ENCODE measurements around the gene CD99.
"Not testable (repeated sequence)": the region's sequence is repeated elsewhere in the genome, so short reads cannot be mapped to it uniquely, and the experiment has no call there.

Gene CD99

DNA sequence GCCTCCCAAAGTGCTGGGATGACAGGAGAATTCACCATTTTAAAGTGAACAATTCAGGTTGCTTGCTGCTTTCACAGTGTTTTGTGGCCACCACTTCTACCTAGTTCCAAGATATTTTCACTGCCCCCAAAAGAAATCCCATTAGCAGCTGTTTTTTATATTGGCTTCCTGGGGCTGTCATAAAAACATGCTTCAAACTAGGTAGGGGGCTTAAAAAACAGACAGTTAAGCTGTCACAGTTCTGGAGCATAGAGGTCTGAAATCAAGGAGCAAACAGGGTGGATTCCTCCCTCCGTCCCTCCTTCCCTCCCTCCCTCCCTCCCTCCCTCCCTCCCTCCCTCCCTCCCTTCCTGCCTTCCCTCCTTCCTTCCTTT is 57.7 kb downstream of the CD99 start:
- no peak for DNase-seq (ENCODE audit: low read depth, low spot score)
- no peak overlapping the region for H3K4me3 ChIP-seq (ENCODE audit: low read depth, low read length)
- in situ Hi-C loops (cut with HindIII; ENCODE audit: low sequenced_read_pairs): no loop called here
- TF ChIP-seq, protein P1, sequence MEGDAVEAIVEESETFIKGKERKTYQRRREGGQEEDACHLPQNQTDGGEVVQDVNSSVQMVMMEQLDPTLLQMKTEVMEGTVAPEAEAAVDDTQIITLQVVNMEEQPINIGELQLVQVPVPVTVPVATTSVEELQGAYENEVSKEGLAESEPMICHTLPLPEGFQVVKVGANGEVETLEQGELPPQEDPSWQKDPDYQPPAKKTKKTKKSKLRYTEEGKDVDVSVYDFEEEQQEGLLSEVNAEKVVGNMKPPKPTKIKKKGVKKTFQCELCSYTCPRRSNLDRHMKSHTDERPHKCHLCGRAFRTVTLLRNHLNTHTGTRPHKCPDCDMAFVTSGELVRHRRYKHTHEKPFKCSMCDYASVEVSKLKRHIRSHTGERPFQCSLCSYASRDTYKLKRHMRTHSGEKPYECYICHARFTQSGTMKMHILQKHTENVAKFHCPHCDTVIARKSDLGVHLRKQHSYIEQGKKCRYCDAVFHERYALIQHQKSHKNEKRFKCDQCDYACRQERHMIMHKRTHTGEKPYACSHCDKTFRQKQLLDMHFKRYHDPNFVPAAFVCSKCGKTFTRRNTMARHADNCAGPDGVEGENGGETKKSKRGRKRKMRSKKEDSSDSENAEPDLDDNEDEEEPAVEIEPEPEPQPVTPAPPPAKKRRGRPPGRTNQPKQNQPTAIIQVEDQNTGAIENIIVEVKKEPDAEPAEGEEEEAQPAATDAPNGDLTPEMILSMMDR (IDR thresholded peaks at IDR 0.05; ENCODE audit: low read depth, low read length): no peak

- TF ChIP-seq, protein P1 (IDR thresholded peaks at IDR 0.05; ENCODE audit: low read depth, low read length): no peak
- in situ Hi-C loops (cut with HindIII; ENCODE audit: low sequenced_read_pairs): no loop called here
- H3K4me3 ChIP-seq (ENCODE audit: low read depth, low read length): no peak overlapping the region
- no peak for DNase-seq (ENCODE audit: low read depth, low spot score)
Observed at GRCh38 chrX:2751291-2751690, 60.2 kb downstream of the CD99 start.

- in situ Hi-C loops (cut with HindIII; ENCODE audit: low sequenced_read_pairs); DNase-seq (ENCODE audit: low read depth, low spot score); H3K4me3 ChIP-seq (ENCODE audit: low read depth, low read length): not testable (repeated sequence)
Observed at GRCh38 chrX:2751874-2752300, 60.8 kb downstream of the CD99 start, which contains the start of gene XG. Gene XG, plus strand, starts transcription at chrX:2752040. Its CDS starts 235 bp downstream, at chrX:2752275.

- H3K4me3 ChIP-seq (ENCODE audit: low read depth, low read length); DNase-seq (ENCODE audit: low read depth, low spot score); in situ Hi-C loops (cut with HindIII; ENCODE audit: low sequenced_read_pairs): not testable (repeated sequence)
Observed at GRCh38 chrX:2752441-2752840, 61.3 kb downstream of the CD99 start.

GRCh38 chrX:2755163-2755715 is 64.1 kb downstream of the CD99 start:
- H3K4me3 ChIP-seq (ENCODE audit: low read depth, low read length); DNase-seq (ENCODE audit: low read depth, low spot score); in situ Hi-C loops (cut with HindIII; ENCODE audit: low sequenced_read_pairs): not testable (repeated sequence)

DNA sequence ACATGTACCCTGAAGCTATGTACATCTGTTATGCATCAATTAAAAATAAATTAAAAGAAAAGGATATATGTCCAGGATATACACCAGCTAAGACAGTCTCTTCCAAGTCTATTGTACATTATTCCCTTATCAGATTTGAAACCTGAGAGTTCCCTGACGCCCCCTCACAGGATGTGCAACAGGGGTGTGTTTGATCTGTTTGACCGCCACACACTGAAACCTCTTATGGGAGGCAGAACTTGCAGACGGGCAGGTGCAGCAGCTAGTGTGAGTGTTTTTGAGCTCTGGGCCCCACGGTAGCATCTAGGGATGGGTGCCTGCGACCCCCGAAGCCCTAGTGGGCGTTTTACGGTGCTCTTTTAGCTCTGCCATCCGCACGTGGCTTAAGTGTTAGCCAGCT is 65.5 kb downstream of the CD99 start:
- TF ChIP-seq, protein P1 (IDR thresholded peaks at IDR 0.05; ENCODE audit: low read depth, low read length): no peak
- H3K4me3 ChIP-seq (ENCODE audit: low read depth, low read length): no peak overlapping the region
- DNase-seq (ENCODE audit: low read depth, low spot score): no peak
- in situ Hi-C loops (cut with HindIII; ENCODE audit: low sequenced_read_pairs): no loop called here

DNA sequence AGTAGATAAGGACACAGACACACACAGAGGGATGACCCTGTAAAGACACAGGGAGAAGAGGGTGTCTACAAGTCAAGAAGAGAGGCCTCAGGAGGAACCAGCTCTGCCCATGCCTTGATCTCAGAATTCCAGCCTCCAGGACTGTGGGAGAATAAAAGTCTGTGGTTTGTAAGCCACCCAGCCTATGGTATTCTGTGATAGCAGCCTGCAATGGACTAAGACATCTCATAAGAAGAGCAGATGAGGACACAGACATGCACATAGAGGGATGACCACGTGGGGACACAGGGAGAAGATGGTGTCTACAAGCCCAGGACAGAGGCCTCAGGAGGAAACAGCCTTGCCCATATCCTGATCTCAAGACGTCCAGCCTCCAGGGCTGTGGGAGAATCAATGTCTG is 70.2 kb downstream of the CD99 start:
- DNase-seq (ENCODE audit: low read depth, low spot score): no peak
- TF ChIP-seq, protein P1 (IDR thresholded peaks at IDR 0.05; ENCODE audit: low read depth, low read length): no peak
- H3K4me3 ChIP-seq (ENCODE audit: low read depth, low read length): no peak overlapping the region
- in situ Hi-C loops (cut with HindIII; ENCODE audit: low sequenced_read_pairs): no loop called here

- H3K4me3 ChIP-seq (ENCODE audit: low read depth, low read length); in situ Hi-C loops (cut with HindIII; ENCODE audit: low sequenced_read_pairs); DNase-seq (ENCODE audit: low read depth, low spot score): not testable (repeated sequence)
Observed at GRCh38 chrX:2762671-2763070, 71.6 kb downstream of the CD99 start.

GRCh38 chrX:2764766-2765548 is 73.9 kb downstream of the CD99 start:
- in situ Hi-C loops (cut with HindIII; ENCODE audit: low sequenced_read_pairs); H3K4me3 ChIP-seq (ENCODE audit: low read depth, low read length); DNase-seq (ENCODE audit: low read depth, low spot score): not testable (repeated sequence)

All from astrocyte of the spinal cord (primary cell).